B cell (primary cell): Measurements from ENCODE around the gene LRPPRC. TPM values are rescaled to one million over a fixed set of nuclear protein-coding genes. Genes with fewer than 3 reads are reported as not detected.

Experiments used
- ATAC-seq: fragments of 200-7000 bp; cut with Tn5 transposase; one replicate; pipeline ENCODE4 v1.10.0; 2021; ENCODE audit warnings: low read depth, mild to moderate bottlenecking, moderate number of reproducible peaks, moderate library complexity
- CTCF ChIA-PET: fragments of 350-600 bp; sonication (Branson Sonifier 250); formaldehyde crosslinking; loops from one replicate; lab custom pipeline; 2021; ENCODE audit warnings: antibody characterized with exemption, inconsistent platforms; lab: Charles Lee
- POLR2A ChIA-PET: fragments of 350-600 bp; sonication (Branson Sonifier 250); formaldehyde crosslinking; loops from one replicate; lab custom pipeline; 2021; ENCODE audit warnings: antibody characterized with exemption; lab: Charles Lee
- DNase-seq: peaks from one replicate; pipeline ENCODE4 v3.0.0; 2013
- H2AFZ ChIP-seq: 2 replicates; pipeline ENCODE4 v1.6.1; 2012; ENCODE audit warnings: mild to moderate bottlenecking, low read depth, low read length; ENCODE audit not compliant: insufficient read depth, poor library complexity, severe bottlenecking
- H3K27ac ChIP-seq, 2 donors: 1 replicate in 1 of 2; 2 replicates in 1 of 2; pipeline ENCODE4 v1.5.1; 2012 to 2013; ENCODE audit warnings: low read length in 2 of 2, mild to moderate bottlenecking in 2 of 2, moderate library complexity in 1 of 2
- H3K27me3 ChIP-seq, 4 experiments: fragments of 200-600 bp in 1 of 4; sonication (generic) in 1 of 4; replicated peaks in 1 of 4; 1 replicate in 2 of 4; 2 replicates in 2 of 4; pipeline versions ENCODE4 v1.6.1 to v1.7.0; 2013 to 2016; ENCODE audit warnings: low read length in 3 of 4, mild to moderate bottlenecking in 2 of 4, mixed read lengths in 1 of 4, moderate library complexity in 1 of 4; ENCODE audit not compliant: insufficient read depth in 4 of 4, control insufficient read depth in 3 of 4; ENCODE audit errors: control extremely low read depth in 1 of 4
- H3K36me3 ChIP-seq, 2 experiments: replicated peaks in 1 of 2; 1 replicate in 1 of 2; 2 replicates in 1 of 2; pipeline versions ENCODE4 v1.6.1 to v1.7.1; 2013; ENCODE audit warnings: low read length in 1 of 2; ENCODE audit not compliant: insufficient read depth in 2 of 2, control insufficient read depth in 1 of 2; ENCODE audit errors: control extremely low read depth in 1 of 2, extremely low read depth in 1 of 2
- H3K4me1 ChIP-seq, 2 donors: fragments of 200-600 bp in 1 of 2; sonication (generic) in 1 of 2; 1 replicate in 1 of 2; 2 replicates in 1 of 2; pipeline versions ENCODE4 v1.5.1 to v1.6.1; 2013 to 2017; ENCODE audit warnings: low read length in 2 of 2; ENCODE audit not compliant: control insufficient read depth in 2 of 2, insufficient read depth in 2 of 2
- H3K4me2 ChIP-seq: replicated peaks from 2 replicates; pipeline ENCODE3; 2012; ENCODE audit warnings: mild to moderate bottlenecking, low read depth, low read length; ENCODE audit not compliant: poor library complexity, severe bottlenecking
- H3K4me3 ChIP-seq, 5 experiments: fragments of 200-600 bp in 1 of 5; sonication (generic) in 1 of 5; 1 replicate in 3 of 5; 2 replicates in 2 of 5; pipeline versions ENCODE4 v1.5.1 to v1.7.0; 2011 to 2016; ENCODE audit warnings: low read length in 4 of 5, mild to moderate bottlenecking in 4 of 5, low read depth in 2 of 5, control low read depth in 1 of 5, moderate library complexity in 1 of 5; ENCODE audit not compliant: insufficient read depth in 1 of 5; ENCODE audit errors: control extremely low read depth in 1 of 5, extremely low read depth in 1 of 5
- H3K79me2 ChIP-seq: fragments of 200-600 bp; sonication (generic); one replicate; pipeline ENCODE4 v1.6.0; 2016; ENCODE audit warnings: low read length; ENCODE audit not compliant: control insufficient read depth, insufficient read depth
- H3K9ac ChIP-seq: fragments of 200-600 bp; sonication (generic); 2 replicates; pipeline ENCODE4 v1.6.1; 2017; ENCODE audit warnings: mild to moderate bottlenecking, low read length, moderate library complexity
- H3K9me3 ChIP-seq, 3 donors: one replicate each; pipeline versions ENCODE4 v1.6.1 to v1.7.1; 2013; ENCODE audit warnings: low read length in 2 of 3; ENCODE audit not compliant: control insufficient read depth in 2 of 3, insufficient read depth in 1 of 3; ENCODE audit errors: control extremely low read depth in 1 of 3
- H4K20me1 ChIP-seq: 2 replicates; pipeline ENCODE4 v1.6.0; 2012; ENCODE audit warnings: mild to moderate bottlenecking, low read length; ENCODE audit not compliant: insufficient read depth, control insufficient read depth, poor library complexity, severe bottlenecking
- H3K27ac Mint-ChIP-seq: one replicate; pipeline ENCODE4 v1.8.0; 2021; ENCODE audit warnings: mixed read lengths
- H3K27me3 Mint-ChIP-seq: one replicate; pipeline ENCODE4 v1.8.0; 2021; ENCODE audit warnings: mixed read lengths
- H3K4me1 Mint-ChIP-seq: one replicate; pipeline ENCODE4 v1.8.0; 2021; ENCODE audit warnings: mixed read lengths
- H3K4me3 Mint-ChIP-seq: one replicate; pipeline ENCODE4 v1.8.0; 2021; ENCODE audit warnings: mixed read lengths
- H3K9me3 Mint-ChIP-seq: one replicate; pipeline ENCODE4 v1.8.0; 2022; ENCODE audit warnings: mixed read lengths; ENCODE audit not compliant: insufficient read depth
- EZH2 ChIP-seq: IDR thresholded peaks from 2 replicates; pipeline ENCODE4 v1.6.1; 2012; ENCODE audit warnings: borderline replicate concordance, low read depth, mild to moderate bottlenecking, moderate library complexity, low read length; ENCODE audit not compliant: insufficient read depth, poor library complexity, severe bottlenecking
- WGBS: methylation state at CpG from one replicate; pipeline ENCODE4 v1.1.5; 2013; ENCODE audit warnings: missing lambda C conversion rate; ENCODE audit not compliant: insufficient coverage; 5-methylcytosine and 5-hydroxymethylcytosine counted together
- intact Hi-C: fragments of 100-400 bp; cut with micrococcal nuclease; formaldehyde crosslinking; loops from one replicate; pipeline ENCODE4 v1.10.0; 2022
- polyA plus RNA-seq: library from polyadenylated mRNA; depleted of rRNA; stranded (reverse); fragments of >200 nt; gene quantifications from 2 replicates; pipeline ENCODE4 v1.2.3, GENCODE V29; 2012
- total RNA-seq, 2 donors: library from RNA; stranded (reverse); fragments of 120-200 nt in 1 of 2; gene quantifications; 1 replicate in 1 of 2; 2 replicates in 1 of 2; pipeline versions ENCODE4 v1.2.3 to v1.2.4, GENCODE V29; 2013 to 2022
- TF ChIP-seq, protein P1 (sequence below): fragments of 200-600 bp; IDR thresholded peaks from one replicate; pipeline ENCODE4 v1.8.0; 2022; ENCODE audit warnings: antibody characterized with exemption, mild to moderate bottlenecking

LRPPRC gene
- total and polyA plus RNA-seq, 2 donors (not counting 1 experiment from before 2014, with no cell fraction given) = 17.6 to 75.6 TPM

DNA sequence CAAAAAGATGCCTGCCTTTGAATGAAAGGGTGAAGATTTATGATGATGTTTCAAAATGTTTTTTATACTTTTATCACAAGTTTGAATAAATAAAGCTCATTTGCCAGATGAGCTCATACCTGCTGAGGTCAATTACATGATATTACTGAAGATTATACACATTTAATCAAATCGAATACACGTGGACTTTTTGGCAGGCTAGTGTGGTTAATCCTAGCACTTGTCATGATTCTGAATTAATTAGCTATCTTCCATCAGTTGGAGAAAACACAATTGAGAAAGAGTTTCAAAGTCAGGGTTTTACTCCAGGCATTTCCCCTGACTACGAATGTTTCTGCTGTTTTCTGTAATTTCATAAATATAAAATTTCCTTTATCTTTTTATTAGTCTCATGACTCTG lies 54.4 kb downstream of the LRPPRC start:
- DNase-seq (no peak), ATAC-seq (no peak)
- H3K27ac ChIP-seq = no peak overlapping the region
- no peak overlapping the region for H3K4me3 ChIP-seq
- no peak for TF ChIP-seq EZH2
- TF ChIP-seq, protein P1, sequence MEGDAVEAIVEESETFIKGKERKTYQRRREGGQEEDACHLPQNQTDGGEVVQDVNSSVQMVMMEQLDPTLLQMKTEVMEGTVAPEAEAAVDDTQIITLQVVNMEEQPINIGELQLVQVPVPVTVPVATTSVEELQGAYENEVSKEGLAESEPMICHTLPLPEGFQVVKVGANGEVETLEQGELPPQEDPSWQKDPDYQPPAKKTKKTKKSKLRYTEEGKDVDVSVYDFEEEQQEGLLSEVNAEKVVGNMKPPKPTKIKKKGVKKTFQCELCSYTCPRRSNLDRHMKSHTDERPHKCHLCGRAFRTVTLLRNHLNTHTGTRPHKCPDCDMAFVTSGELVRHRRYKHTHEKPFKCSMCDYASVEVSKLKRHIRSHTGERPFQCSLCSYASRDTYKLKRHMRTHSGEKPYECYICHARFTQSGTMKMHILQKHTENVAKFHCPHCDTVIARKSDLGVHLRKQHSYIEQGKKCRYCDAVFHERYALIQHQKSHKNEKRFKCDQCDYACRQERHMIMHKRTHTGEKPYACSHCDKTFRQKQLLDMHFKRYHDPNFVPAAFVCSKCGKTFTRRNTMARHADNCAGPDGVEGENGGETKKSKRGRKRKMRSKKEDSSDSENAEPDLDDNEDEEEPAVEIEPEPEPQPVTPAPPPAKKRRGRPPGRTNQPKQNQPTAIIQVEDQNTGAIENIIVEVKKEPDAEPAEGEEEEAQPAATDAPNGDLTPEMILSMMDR = no peak
- no peak overlapping the region for H3K4me3 Mint-ChIP-seq
- no peak overlapping the region for H3K27ac Mint-ChIP-seq
- intact Hi-C loops = no loop called here
- no peaks in the 10 kb centered on the region for H3K9me3 ChIP-seq
- no CpG with 5 or more reads among the region's 3 CpGs for WGBS
- H3K9ac ChIP-seq = no peak overlapping the region
- H4K20me1 ChIP-seq = no peaks in the 10 kb centered on the region
- peaks cover 27 to 51% of the 10 kb centered on the region in 2 experiments for H3K36me3 ChIP-seq
- no peaks in the 10 kb centered on the region for H3K27me3 Mint-ChIP-seq
- H3K4me1 ChIP-seq = no peaks in the 10 kb centered on the region
- no peaks in the 10 kb centered on the region for H3K9me3 Mint-ChIP-seq
- no peaks in the 10 kb centered on the region for H3K79me2 ChIP-seq
- ChIA-PET POLR2A (no interaction called here), CTCF (interaction anchor here (1.0 kb wide), 1 partner anchor 38 kb away, joined by 3 read pairs; no protein-coding TSS in a partner anchor)
- no peaks in the 10 kb centered on the region for H3K27me3 ChIP-seq
- H2AFZ ChIP-seq = no peak overlapping the region
- H3K4me2 ChIP-seq = no peak overlapping the region
- H3K4me1 Mint-ChIP-seq = no peaks in the 10 kb centered on the region

DNA sequence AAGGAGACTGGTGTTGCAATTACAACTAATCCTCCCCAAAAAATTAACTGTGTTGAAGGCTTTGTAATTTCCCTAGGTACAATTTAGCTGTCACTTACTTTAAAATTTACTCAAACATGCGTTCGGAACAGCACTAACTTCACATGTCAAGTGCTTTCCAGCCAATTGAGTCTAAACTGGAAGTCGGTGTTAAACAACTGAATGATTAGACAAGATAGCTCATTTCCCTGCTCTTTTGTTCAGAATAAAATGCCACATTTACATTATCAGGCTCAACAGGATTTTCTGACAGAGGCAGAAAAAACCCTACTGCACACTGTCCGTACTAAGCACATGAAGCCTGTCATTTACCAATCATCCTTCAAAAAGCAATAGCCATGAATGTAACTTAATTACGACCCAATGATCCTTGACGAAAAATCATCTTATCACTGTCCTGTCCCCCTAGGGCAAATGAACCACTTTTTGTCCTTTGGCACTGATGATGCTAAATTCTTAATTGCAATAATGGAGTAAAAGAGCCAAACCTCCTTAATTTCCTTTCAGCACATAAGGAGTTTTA lies 56.0 kb downstream of the LRPPRC start:
- Histone ChIP-seq H3K36me3 (peaks cover 18 to 38% of the 10 kb centered on the region in 2 experiments), H3K9ac (no peak overlapping the region), H3K4me1 (no peaks in the 10 kb centered on the region), H3K9me3 (no peaks in the 10 kb centered on the region), H4K20me1 (no peaks in the 10 kb centered on the region), H3K4me2 (no peak overlapping the region), H3K27me3 (no peaks in the 10 kb centered on the region), H3K27ac (no peak overlapping the region), H2AFZ (no peak overlapping the region), H3K79me2 (no peaks in the 10 kb centered on the region), H3K4me3 (no peak overlapping the region)
- TF ChIP-seq, protein P1 = no peak
- TF ChIP-seq EZH2 = no peak
- Mint-ChIP-seq H3K4me1 (no peaks in the 10 kb centered on the region), H3K27ac (no peak overlapping the region), H3K9me3 (no peaks in the 10 kb centered on the region), H3K4me3 (no peak overlapping the region), H3K27me3 (no peaks in the 10 kb centered on the region)
- ATAC-seq (no peak), DNase-seq (no peak)
- WGBS = 100% methylated on average over 3 of the region's 6 CpGs
- intact Hi-C loops = no loop called here
- ChIA-PET POLR2A (no interaction called here), CTCF (no interaction called here)
